GM13976 (cell line): ENCODE results near the gene RPRD1A.
"Not testable (repeated sequence)": the region's sequence is repeated elsewhere in the genome, so short reads cannot be mapped to it uniquely, and the experiment has no call there.

ENCODE experiments used
- DNase-seq: peaks from one replicate; pipeline ENCODE4 v3.0.0; 2012; ENCODE audit warnings: low spot score
- CTCF ChIP-seq: IDR thresholded peaks from 2 replicates; pipeline ENCODE4 v1.5.1; 2012; ENCODE audit warnings: borderline replicate concordance, mild to moderate bottlenecking; ENCODE audit not compliant: insufficient read depth; ENCODE audit errors: extremely low read depth, missing control alignments, control extremely low read depth
- in situ Hi-C: fragments of 300-500 bp; cut with MboI; formaldehyde crosslinking; loops from one replicate; pipeline ENCODE4 v1.12.0; 2022; ENCODE audit warnings: low sequenced_read_pairs, mixed read lengths, inconsistent platforms; ENCODE audit not compliant: unreplicated experiment

The RPRD1A gene

GRCh38 chr18:35969676-35970075 lies 97.7 kb downstream of the RPRD1A start:
- in situ Hi-C loops = loop anchor here (25.0 kb wide), 1 partner anchor 582 kb away; the partner anchor contains the start of gene ZNF396
- DNase-seq = no peak
- TF ChIP-seq CTCF = no peak

- DNase-seq = no peak
- TF ChIP-seq CTCF = no peak
- in situ Hi-C loops = loop anchor here (25.0 kb wide), 1 partner anchor 581 kb away; the partner anchor contains the start of gene ZNF396
Observed at GRCh38 chr18:35968278-35968880, 99.0 kb downstream of the RPRD1A start.

- DNase-seq = not testable (repeated sequence)
- in situ Hi-C loops = loop anchor here (25.0 kb wide), 1 partner anchor 581 kb away; the partner anchor contains the start of gene ZNF396
Observed at GRCh38 chr18:35967866-35968265, 99.5 kb downstream of the RPRD1A start.

- no peak for TF ChIP-seq CTCF
- DNase-seq = no peak
- in situ Hi-C loops = loop anchor here (25.0 kb wide), 1 partner anchor 577 kb away; the partner anchor contains the start of gene ZNF396
Observed at GRCh38 chr18:35964319-35964718, 103.0 kb downstream of the RPRD1A start.

- no peak for DNase-seq
- TF ChIP-seq CTCF = no peak
- in situ Hi-C loops = loop anchor here (25.0 kb wide), 1 partner anchor 575 kb away; the partner anchor contains the start of gene ZNF396
Observed at GRCh38 chr18:35962320-35962719, 105.0 kb downstream of the RPRD1A start.

- in situ Hi-C loops = loop anchor here (25.0 kb wide), 1 partner anchor 569 kb away; the partner anchor contains the start of gene ZNF396
- no peak for TF ChIP-seq CTCF
Observed at GRCh38 chr18:35956226-35956625, 111.1 kb downstream of the RPRD1A start.

GRCh38 chr18:35953688-35954087 lies 113.7 kb downstream of the RPRD1A start:
- DNase-seq = no peak
- TF ChIP-seq CTCF = no peak
- in situ Hi-C loops = loop anchor here (25.0 kb wide), 1 partner anchor 566 kb away; the partner anchor contains the start of gene ZNF396

More at GRCh38 chr18:35956226-35956625, 111.1 kb downstream of the RPRD1A start:
- no peak for DNase-seq
